H1 (cell line): ENCODE results near the gene STH. TPM values are rescaled to one million over a fixed set of nuclear protein-coding genes. Genes with fewer than 3 reads are reported as not detected.

Experiments used
- CTCF ChIA-PET: fragments of 300-600 bp; sonication (Branson Sonifier 250); formaldehyde crosslinking; loops from one replicate; lab custom pipeline; 2021; ENCODE audit not compliant: partially characterized antibody; lab: Charles Lee
- POLR2A ChIA-PET: fragments of 300-600 bp; sonication (Branson Sonifier 250); formaldehyde crosslinking; loops from one replicate; lab custom pipeline; 2021; ENCODE audit warnings: inconsistent platforms; ENCODE audit not compliant: partially characterized antibody; lab: Charles Lee
- DNase-seq, 2 experiments: peaks; one replicate each; pipeline versions ENCODE4 v3.0.0 to v3.0.0-alpha.2; 2010 to 2022; ENCODE audit warnings: low spot score in 2 of 2, low read depth in 1 of 2, mixed read lengths in 1 of 2
- FAIRE-seq: peaks from 2 replicates; lab custom pipeline; 2011; peaks lifted over from hg19 to GRCh38; lab: Jason Lieb, UNC
- H2AFZ ChIP-seq: 2 replicates; pipeline ENCODE4 v1.8.1; 2012; ENCODE audit warnings: low read length, inconsistent platforms
- H2AK5ac ChIP-seq: 2 replicates; pipeline ENCODE4 v1.6.1; 2013; ENCODE audit warnings: low read depth, low read length
- H2BK120ac ChIP-seq: replicated peaks from 2 replicates; pipeline ENCODE3; 2013; ENCODE audit warnings: low read depth, low read length, inconsistent platforms
- H2BK12ac ChIP-seq: 2 replicates; pipeline ENCODE4 v1.6.1; 2013; ENCODE audit warnings: low read depth, low read length
- H2BK15ac ChIP-seq: 2 replicates; pipeline ENCODE4 v1.6.1; 2013; ENCODE audit warnings: low read length
- H2BK20ac ChIP-seq: 2 replicates; pipeline ENCODE4 v1.6.1; 2013; ENCODE audit warnings: low read length
- H2BK5ac ChIP-seq: 2 replicates; pipeline ENCODE4 v1.6.1; 2013; ENCODE audit warnings: low read depth, low read length
- H3K14ac ChIP-seq: 2 replicates; pipeline ENCODE4 v1.6.1; 2013; ENCODE audit warnings: inconsistent platforms; ENCODE audit not compliant: insufficient read length
- H3K18ac ChIP-seq: 2 replicates; pipeline ENCODE4 v1.6.1; 2013; ENCODE audit warnings: low read length; ENCODE audit errors: extremely low read depth
- H3K23ac ChIP-seq: 2 replicates; pipeline ENCODE4 v1.6.1; 2013; ENCODE audit warnings: inconsistent platforms; ENCODE audit not compliant: insufficient read length
- H3K23me2 ChIP-seq: 2 replicates; pipeline ENCODE4 v1.6.1; 2013; ENCODE audit warnings: low read depth, low read length
- H3K27ac ChIP-seq: 2 replicates; pipeline ENCODE4 v1.6.1; 2011; ENCODE audit warnings: low read depth, low read length, inconsistent platforms
- H3K27me3 ChIP-seq, 4 experiments: replicated peaks in 1 of 4; 1 replicate in 1 of 4; 2 replicates in 3 of 4; pipeline versions ENCODE4 v1.6.1 to v1.8.1; 2011 to 2013; ENCODE audit warnings: low read length in 3 of 4, mild to moderate bottlenecking in 3 of 4, inconsistent platforms in 2 of 4, mixed read lengths in 2 of 4, moderate library complexity in 1 of 4; ENCODE audit not compliant: control insufficient read depth in 3 of 4, insufficient read depth in 3 of 4; ENCODE audit errors: extremely low read depth in 1 of 4
- H3K36me3 ChIP-seq, 4 experiments: 2 replicates each; pipeline versions ENCODE4 v1.6.1 to v1.8.1; 2011 to 2013; ENCODE audit warnings: mild to moderate bottlenecking in 4 of 4, low read length in 3 of 4, moderate library complexity in 2 of 4, control low read depth in 1 of 4, inconsistent platforms in 1 of 4; ENCODE audit not compliant: insufficient read depth in 4 of 4, control insufficient read depth in 2 of 4
- H3K4ac ChIP-seq: replicated peaks from 2 replicates; pipeline ENCODE3; 2013; ENCODE audit warnings: low read length, low read depth, mixed read lengths, inconsistent platforms; ENCODE audit not compliant: insufficient read length
- H3K4me1 ChIP-seq, 4 experiments: replicated peaks in 1 of 4; 1 replicate in 1 of 4; 2 replicates in 3 of 4; pipeline versions ENCODE4 v1.6.1 to v1.8.1; 2011 to 2013; ENCODE audit warnings: low read length in 3 of 4, inconsistent platforms in 2 of 4, mixed read lengths in 1 of 4; ENCODE audit not compliant: insufficient read depth in 4 of 4, control insufficient read depth in 3 of 4
- H3K4me2 ChIP-seq, 2 experiments: 2 replicates each; pipeline versions ENCODE4 v1.6.1 to v1.8.1; 2011 to 2013; ENCODE audit warnings: low read depth in 2 of 2, low read length in 2 of 2, control low read depth in 1 of 2, inconsistent platforms in 1 of 2, mild to moderate bottlenecking in 1 of 2; ENCODE audit not compliant: insufficient read depth in 1 of 2
- H3K4me3 ChIP-seq, 4 experiments: fragments of 200-600, 300-600 bp in 1 of 4; sonication (generic), shearing (Covaris generic), sonication (Bioruptor Twin) in 1 of 4; 2 replicates each; pipeline versions ENCODE4 v1.5.1 to v1.8.1; 2011 to 2016; ENCODE audit warnings: low read length in 4 of 4, low read depth in 3 of 4, control low read depth in 2 of 4, inconsistent platforms in 2 of 4, mild to moderate bottlenecking in 2 of 4, mixed read lengths in 1 of 4, moderate library complexity in 1 of 4; ENCODE audit not compliant: insufficient read depth in 2 of 4; ENCODE audit errors: extremely low read depth in 1 of 4
- H3K56ac ChIP-seq: replicated peaks from 2 replicates; pipeline ENCODE3; 2013; ENCODE audit warnings: low read depth, mild to moderate bottlenecking, mixed read lengths, low read length, inconsistent platforms; ENCODE audit not compliant: insufficient read length
- H3K79me1 ChIP-seq: 2 replicates; pipeline ENCODE4 v1.6.1; 2013; ENCODE audit warnings: low read depth, low read length, control low read depth
- H3K79me2 ChIP-seq, 2 experiments: 2 replicates each; pipeline versions ENCODE4 v1.6.1 to v1.8.1; 2012 to 2013; ENCODE audit warnings: low read length in 2 of 2, mild to moderate bottlenecking in 2 of 2, inconsistent platforms in 1 of 2; ENCODE audit not compliant: insufficient read depth in 2 of 2, control insufficient read depth in 1 of 2
- H3K9ac ChIP-seq, 4 experiments: replicated peaks in 1 of 4; 1 replicate in 1 of 4; 2 replicates in 3 of 4; pipeline versions ENCODE4 v1.6.1 to v1.8.1; 2011 to 2013; ENCODE audit warnings: low read depth in 3 of 4, low read length in 3 of 4, control low read depth in 2 of 4, mild to moderate bottlenecking in 2 of 4, moderate library complexity in 2 of 4, inconsistent platforms in 1 of 4; ENCODE audit errors: extremely low read depth in 1 of 4
- H3K9me3 ChIP-seq, 2 experiments: 2 replicates each; pipeline versions ENCODE4 v1.6.1 to v1.8.1; 2012 to 2013; ENCODE audit warnings: mild to moderate bottlenecking in 2 of 2, moderate library complexity in 2 of 2, control low read depth in 1 of 2, inconsistent platforms in 1 of 2, low read depth in 1 of 2, low read length in 1 of 2, mixed read lengths in 1 of 2; ENCODE audit not compliant: insufficient read depth in 2 of 2
- H4K20me1 ChIP-seq, 2 experiments: replicated peaks in 1 of 2; 2 replicates each; pipeline versions ENCODE3 to v1.8.1; 2011 to 2013; ENCODE audit warnings: inconsistent platforms in 2 of 2, low read length in 2 of 2, mild to moderate bottlenecking in 1 of 2; ENCODE audit not compliant: insufficient read depth in 2 of 2, control insufficient read depth in 1 of 2
- H4K5ac ChIP-seq: 2 replicates; pipeline ENCODE4 v1.6.1; 2013; ENCODE audit warnings: low read length, low read depth, mixed read lengths, inconsistent platforms; ENCODE audit not compliant: insufficient read length
- H4K8ac ChIP-seq: 2 replicates; pipeline ENCODE4 v1.8.0; 2013; ENCODE audit warnings: mild to moderate bottlenecking, moderate library complexity, low read length, inconsistent platforms; ENCODE audit not compliant: insufficient read depth; ENCODE audit errors: extremely low read depth
- H4K91ac ChIP-seq: replicated peaks from 2 replicates; pipeline ENCODE3; 2013; ENCODE audit warnings: low read length, mixed read lengths, inconsistent platforms; ENCODE audit not compliant: insufficient read length
- CHD1 ChIP-seq: IDR thresholded peaks from 2 replicates; pipeline ENCODE4 v1.6.1; 2012; ENCODE audit warnings: low read depth, low read length, improper control_type of control experiment
- E2F6 ChIP-seq: IDR thresholded peaks from 2 replicates; pipeline ENCODE4 v1.6.1; 2012; ENCODE audit warnings: inconsistent platforms
- WGBS, 2 experiments: shearing (Covaris generic) in 1 of 2; methylation state at CpG; one replicate each; pipeline versions ENCODE4 v1.1.6 to v1.1.7; 2013 to 2015; ENCODE audit warnings: low lambda C conversion rate in 2 of 2, mixed read lengths in 2 of 2, inconsistent platforms in 1 of 2, low coverage in 1 of 2, missing lambda C conversion rate in 1 of 2; ENCODE audit not compliant: insufficient replicate concordance in 2 of 2, insufficient coverage in 1 of 2, insufficient read length in 1 of 2; ENCODE audit errors: extremely low coverage in 1 of 2, missing lambda C conversion rate in 1 of 2; 5-methylcytosine and 5-hydroxymethylcytosine counted together
- polyA plus RNA-seq, 7 experiments: library from polyadenylated mRNA; depleted of rRNA in 3 of 7; stranded (reverse) in 5 of 7; unstranded in 2 of 7; fragments of >200 nt in 5 of 7; fragments of 200-250 nt in 2 of 7; gene quantifications; 1 replicate in 5 of 7; 2 replicates in 1 of 7; 4 replicates in 1 of 7; pipeline versions ENCODE4 v1.2.1 to v1.2.3, GENCODE V29; 2011 to 2013; ENCODE audit warnings: missing spikeins in 2 of 7, mixed read lengths in 2 of 7
- total RNA-seq: library from RNA; stranded (reverse); fragmentation: NEBNext Ultra II Directional; extraction: Animal tissue kit (Norgen Biotek cat#: 25700); gene quantifications from 2 replicates; pipeline ENCODE4 v1.2.1, GENCODE V29; 2021

The STH gene
- total and polyA plus RNA-seq, 2 of the 8 experiments (the other 6 are each of a cell fraction or from before 2014, with no cell fraction given): not detected

- Histone ChIP-seq H3K4ac (no peak overlapping the region), H3K4me1 (peaks cover 0 to 10% (median 5%) of the 10 kb centered on the region in 4 experiments; a peak in 4 of 7 replicates), H3K23ac (no peak overlapping the region), H4K5ac (no peak overlapping the region), H3K18ac (no peak overlapping the region), H3K23me2 (no peaks in the 10 kb centered on the region), H2BK120ac (no peak overlapping the region), H2BK15ac (no peak overlapping the region), H3K9ac (no peak overlapping the region), H2BK5ac (no peak overlapping the region), H3K27ac (no peak overlapping the region), H2BK12ac (peak overlapping the region; percentile 3; the same call in 1 of the 2 replicates), H3K79me2 (no peaks in the 10 kb centered on the region), H3K36me3 (no peaks in the 10 kb centered on the region), H3K9me3 (no peaks in the 10 kb centered on the region), H4K8ac (no peak overlapping the region), H3K14ac (no peak overlapping the region), H3K79me1 (no peaks in the 10 kb centered on the region), H3K4me2 (no peak overlapping the region), H4K91ac (no peak overlapping the region), H2BK20ac (no peak overlapping the region), H3K4me3 (no peak overlapping the region), H3K56ac (no peak overlapping the region), H3K27me3 (no peaks in the 10 kb centered on the region; a peak in 1 of 7 replicates), H2AK5ac (no peak overlapping the region), H4K20me1 (no peaks in the 10 kb centered on the region), H2AFZ (no peak overlapping the region)
- ChIA-PET CTCF (interaction anchor here (2.5 to 2.6 kb wide), 2 partner anchors 10 kb away, joined by 11 to 14 read pairs; no protein-coding TSS in a partner anchor), POLR2A (interaction anchor here (0.6 kb wide), 1 partner anchor 108 kb away, joined by 3 read pairs; no protein-coding TSS in a partner anchor)
- TF ChIP-seq E2F6 (no peak), CHD1 (no peak)
- DNase-seq (no peak), FAIRE-seq (no peak)
- 86% methylated on average over 7 of the region's 7 CpGs; no CpG with 5 or more reads in 1 of the 2 experiments for WGBS, 2 experiments
These were observed 17.7 kb upstream of the STH start for GRCh38 chr17:45981306-45981705.
